Hematopoietic multipotent progenitor cell treated with erythropoietin and hydrocortisone succinate and interleukin-3 and kit ligand, for 8 days (in vitro differentiated cells): ENCODE data around the gene TRAF3.
"Not testable (repeated sequence)": the region's sequence is repeated elsewhere in the genome, so short reads cannot be mapped to it uniquely, and the experiment has no call there.

Experiments used
- DNase-seq: peaks from one replicate; pipeline ENCODE4 v3.0.0-alpha.2; 2015

The TRAF3 gene

DNA sequence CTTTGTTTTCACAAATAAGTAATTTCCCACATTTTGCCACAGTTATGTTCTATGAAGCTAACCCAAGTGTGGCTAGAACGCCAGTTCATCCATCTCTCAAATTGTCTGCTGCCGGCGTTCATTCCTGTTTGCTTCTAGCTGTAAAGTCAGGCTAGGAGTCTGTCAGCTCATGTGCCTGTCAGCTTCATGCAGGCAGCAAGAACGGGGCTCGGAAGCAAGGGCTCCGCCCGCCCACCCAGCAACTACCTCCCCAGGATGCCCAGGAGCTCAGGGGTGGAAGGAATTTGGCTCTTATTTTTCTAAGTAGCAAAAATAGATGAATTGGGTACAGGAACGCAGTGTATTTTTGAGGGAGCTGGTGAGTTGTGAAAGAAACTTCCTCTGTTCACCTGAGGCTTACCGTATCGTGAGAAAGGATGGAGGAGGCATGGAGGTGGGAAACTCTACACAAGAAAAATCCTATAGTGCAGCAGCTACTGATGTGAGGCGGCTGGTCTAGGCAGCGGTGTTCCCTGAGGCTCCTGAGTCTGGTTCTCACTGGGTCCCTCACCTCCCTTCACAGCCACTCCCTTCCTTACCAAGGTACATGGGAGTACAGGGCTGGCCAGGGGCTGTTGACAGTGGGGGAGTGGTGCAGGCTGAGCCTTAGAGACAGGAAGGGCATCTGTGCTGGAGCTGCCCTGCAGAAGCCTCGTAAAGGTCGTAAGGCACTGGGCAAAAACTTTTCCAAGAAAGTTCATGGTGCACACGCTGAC lies 90.8 kb downstream of the TRAF3 start:
- DNase-seq = no peak

GRCh38 chr14:102868956-102869547 lies 91.8 kb downstream of the TRAF3 start:
- DNase-seq = no peak

- DNase-seq = no peak
Observed at GRCh38 chr14:102870246-102870645, 93.0 kb downstream of the TRAF3 start.

GRCh38 chr14:102870994-102871831 lies 94.0 kb downstream of the TRAF3 start:
- no peak for DNase-seq

- DNase-seq = no peak
Observed at GRCh38 chr14:102872020-102872419, 94.8 kb downstream of the TRAF3 start.

DNA sequence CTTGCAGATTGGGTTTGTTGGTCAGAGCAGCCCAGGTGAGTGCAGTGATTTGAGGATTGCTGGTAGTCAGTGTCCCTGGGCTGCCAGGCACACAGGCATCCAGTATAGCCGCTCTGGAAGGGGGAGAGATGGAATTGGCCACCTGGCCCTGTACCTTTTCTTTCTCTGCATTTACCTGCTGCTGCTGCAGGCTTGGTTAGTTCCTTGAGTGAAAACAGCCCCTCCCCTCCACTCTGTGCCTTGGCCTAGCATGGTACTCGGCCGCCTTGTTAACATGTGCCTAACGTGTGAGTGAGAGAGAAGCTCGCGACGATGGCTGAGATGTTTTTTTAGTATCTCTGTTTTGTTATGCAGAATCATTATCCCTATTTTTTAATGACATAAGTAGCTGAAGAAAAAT lies 95.9 kb downstream of the TRAF3 start:
- DNase-seq = no peak

DNA sequence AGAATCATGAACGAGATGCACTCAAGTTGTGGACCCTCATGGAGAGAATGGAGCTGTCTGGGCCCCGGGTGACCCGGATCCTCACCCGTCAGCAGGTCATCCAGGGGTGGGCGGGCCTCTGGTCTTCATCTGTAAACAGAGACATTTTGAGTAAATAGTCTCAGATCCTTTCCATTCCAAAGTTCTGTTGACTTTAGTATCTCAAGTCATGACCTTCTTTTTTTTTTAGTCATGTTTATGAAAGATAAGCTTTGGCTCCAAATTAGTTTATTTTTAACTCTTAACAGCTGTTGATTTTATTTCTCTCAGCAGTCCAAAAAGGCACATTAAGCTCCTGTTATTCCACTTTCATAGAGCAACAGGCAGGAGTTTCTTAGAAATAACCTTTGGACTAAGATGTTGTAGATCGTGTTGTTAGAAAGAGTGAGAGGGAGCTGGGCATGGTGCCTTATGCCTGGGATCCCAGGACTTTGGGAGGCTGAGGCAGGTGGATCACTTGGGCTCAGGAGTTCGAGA lies 96.4 kb downstream of the TRAF3 start:
- no peak for DNase-seq

DNA sequence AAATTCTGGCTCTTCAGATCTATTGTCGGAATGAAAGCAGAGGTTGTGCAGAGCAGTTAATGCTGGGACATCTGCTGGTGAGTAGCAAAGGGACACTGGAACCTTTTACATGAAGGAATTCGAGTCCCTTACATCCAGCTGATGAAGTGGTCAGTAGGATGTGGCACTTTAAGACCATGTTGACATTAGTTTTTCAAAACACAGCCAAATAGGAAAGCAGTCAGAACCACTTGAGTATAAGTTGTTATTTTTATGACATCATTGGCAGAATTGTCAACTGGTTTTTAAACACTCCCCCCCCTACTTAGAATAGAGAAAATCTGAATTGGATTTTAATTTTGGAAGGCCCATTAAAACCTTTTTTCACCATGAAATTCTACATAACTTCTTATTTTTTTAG lies 98.4 kb downstream of the TRAF3 start:
- no peak for DNase-seq

- not testable (repeated sequence) for DNase-seq
Observed at GRCh38 chr14:102877511-102877910, 100.3 kb downstream of the TRAF3 start.

DNA sequence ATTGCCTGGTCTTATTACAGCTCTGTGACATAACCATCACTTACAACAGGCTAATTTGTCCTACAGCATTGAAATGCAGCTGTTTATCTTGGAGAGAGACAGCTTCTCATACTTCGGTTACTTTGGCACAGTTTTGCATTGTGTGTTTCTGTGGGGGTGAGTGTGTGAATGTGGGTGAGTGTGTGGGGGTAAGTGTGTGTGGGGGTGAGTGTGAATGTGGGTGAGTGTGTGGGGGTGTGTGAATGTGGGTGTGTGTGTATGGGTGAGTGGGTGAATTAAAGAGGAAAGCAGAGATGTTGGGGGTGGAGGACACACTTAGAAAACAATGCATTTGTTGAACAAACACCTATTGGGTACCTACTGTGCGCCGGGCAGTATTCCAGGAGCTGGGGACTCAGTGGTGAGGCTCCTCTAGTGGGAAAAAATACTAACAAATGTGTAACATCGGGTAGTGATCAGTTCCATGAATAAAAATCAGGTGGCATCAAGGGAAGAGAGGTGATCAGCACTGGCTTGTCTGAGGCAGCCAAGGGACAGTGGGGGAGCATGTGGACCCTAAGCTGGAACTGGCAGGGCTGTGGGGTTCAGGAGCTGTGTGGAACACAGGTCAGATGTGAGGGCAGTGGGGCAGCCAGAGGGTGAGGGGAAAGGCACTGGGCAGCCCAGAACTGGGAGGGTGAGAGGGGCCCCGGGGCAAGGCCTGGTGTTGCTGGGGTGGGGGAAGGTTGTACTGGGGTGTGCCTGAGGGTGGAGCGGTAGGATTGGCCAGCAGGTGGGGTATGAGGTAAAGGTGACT lies 101.1 kb downstream of the TRAF3 start:
- no peak for DNase-seq

DNA sequence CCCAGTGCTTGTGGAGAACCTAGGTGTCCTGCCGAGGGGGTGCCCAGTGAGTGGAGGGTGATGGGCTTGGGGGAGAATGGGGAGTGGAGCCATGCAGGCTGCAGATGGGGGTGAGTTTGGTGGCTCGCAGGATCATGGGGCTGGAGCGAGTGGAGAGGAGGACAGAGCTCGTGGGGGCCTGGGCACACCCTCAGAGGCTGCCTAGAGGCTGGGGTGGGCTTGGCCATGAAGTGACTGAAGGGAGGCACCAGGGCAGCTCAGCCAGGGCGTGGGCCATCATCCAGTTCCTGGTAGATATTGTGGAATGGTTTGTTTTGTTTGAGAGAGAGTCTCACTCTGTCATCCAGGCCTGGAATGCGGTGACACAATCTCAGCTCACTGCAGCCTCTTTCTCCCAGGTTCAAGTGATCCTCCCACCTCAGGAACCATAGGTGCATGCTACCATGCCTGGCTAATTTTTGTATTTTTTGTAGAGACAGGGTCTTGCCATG lies 101.8 kb downstream of the TRAF3 start:
- DNase-seq = no peak

- no peak for DNase-seq
Observed at GRCh38 chr14:102882226-102882906, 105.1 kb downstream of the TRAF3 start.

GRCh38 chr14:102883089-102883541 lies 105.9 kb downstream of the TRAF3 start:
- no peak for DNase-seq

DNA sequence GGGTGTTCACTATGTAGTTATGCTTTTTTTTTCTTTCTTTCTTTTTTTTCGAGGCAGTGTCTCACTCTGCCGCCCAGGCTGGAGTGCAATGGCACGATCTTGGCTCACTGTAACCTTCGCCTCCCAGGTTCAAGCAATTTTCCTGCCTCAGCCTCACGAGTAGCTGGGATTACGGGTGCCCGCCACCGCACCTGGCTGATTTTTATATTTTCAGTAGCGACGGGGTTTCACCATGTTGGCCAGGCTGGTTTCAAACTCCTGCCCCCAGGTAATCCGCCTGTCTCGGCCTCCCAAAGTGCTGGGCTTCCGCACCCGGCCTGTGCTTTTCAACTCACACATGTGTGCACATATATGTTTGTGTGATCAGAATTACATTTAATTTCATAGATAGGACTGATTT lies 106.3 kb downstream of the TRAF3 start:
- no peak for DNase-seq

DNA sequence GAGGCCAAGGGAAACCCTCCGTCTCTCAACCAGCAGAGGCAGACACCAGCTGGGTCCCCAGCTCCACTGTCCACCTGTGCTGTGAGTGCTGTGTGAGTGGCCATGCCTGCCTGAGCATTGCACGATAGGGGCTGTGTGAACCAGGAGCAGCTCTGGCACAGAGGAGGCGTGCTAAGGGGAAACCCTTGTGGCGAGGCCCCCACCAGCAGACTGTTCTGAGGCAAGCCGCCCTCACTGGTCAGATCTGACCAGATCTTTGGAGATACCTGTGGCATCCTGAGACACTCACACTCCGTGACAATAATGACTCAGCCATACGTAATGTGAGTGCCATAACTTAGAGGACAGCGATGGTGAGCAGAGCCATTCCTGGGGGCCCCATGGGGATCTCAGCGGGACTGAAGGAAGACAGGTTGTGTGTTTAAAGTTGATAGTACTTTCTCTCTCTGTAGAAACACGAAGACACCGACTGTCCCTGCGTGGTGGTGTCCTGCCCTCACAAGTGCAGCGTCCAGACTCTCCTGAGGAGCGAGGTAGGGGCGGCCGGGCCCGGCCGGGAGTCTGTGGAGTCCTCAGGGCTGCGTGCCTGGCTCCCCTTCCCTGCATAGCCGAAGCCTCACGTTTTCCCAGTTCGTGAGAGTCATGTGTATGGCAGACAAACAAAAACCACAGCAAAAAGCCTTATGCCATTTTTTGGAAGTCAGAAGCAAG lies 108.6 kb downstream of the TRAF3 start:
- no peak for DNase-seq

- no peak for DNase-seq
Observed at GRCh38 chr14:102888748-102889147, 111.5 kb downstream of the TRAF3 start.

DNA sequence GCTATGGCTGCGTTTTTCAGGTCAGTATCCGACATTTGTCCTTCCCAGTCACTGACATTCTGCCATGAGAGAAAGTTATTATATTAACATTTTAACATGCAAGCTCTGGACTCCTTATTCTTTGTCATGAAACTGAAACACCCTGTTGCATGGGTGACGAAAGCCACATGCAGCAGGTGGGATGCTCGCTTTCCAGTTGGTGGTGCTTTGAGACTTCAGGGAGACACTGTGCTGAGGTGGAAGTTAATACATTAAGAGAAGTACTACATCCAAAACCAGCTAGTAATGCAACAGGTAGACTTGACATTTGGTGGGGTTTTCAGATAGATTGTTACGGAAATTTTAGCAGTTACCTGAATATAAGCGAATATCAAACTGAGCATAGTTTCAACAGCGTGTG lies 112.4 kb downstream of the TRAF3 start:
- no peak for DNase-seq

GRCh38 chr14:102891111-102891510 lies 113.9 kb downstream of the TRAF3 start:
- no peak for DNase-seq

GRCh38 chr14:102891556-102891955 lies 114.3 kb downstream of the TRAF3 start:
- no peak for DNase-seq

DNA sequence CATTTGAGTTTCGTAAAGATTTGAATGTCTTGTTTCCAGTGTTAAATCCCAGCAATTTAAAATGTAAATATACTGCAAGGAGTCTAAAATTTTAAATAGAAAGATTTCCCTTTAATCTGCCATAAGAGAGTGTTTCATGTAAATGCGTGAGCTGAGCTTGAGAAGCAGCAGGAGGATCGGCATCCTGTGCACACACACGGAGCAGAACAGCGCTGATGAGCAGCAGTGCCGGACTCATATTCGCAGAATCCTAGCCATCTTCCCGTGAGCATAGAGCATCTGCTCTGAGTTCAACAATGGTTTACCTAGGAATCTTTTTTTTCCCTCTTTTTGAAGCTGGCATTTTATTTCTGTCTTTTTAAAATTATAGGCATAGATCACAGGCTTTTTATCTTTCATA lies 115.4 kb downstream of the TRAF3 start:
- no peak for DNase-seq

GRCh38 chr14:102893452-102893851 lies 116.2 kb downstream of the TRAF3 start:
- DNase-seq = no peak
